ENCODE results near the gene BCAS4.
"Not testable (repeated sequence)": the region's sequence is repeated elsewhere in the genome, so short reads cannot be mapped to it uniquely, and the experiment has no call there.

BCAS4 gene

DNA sequence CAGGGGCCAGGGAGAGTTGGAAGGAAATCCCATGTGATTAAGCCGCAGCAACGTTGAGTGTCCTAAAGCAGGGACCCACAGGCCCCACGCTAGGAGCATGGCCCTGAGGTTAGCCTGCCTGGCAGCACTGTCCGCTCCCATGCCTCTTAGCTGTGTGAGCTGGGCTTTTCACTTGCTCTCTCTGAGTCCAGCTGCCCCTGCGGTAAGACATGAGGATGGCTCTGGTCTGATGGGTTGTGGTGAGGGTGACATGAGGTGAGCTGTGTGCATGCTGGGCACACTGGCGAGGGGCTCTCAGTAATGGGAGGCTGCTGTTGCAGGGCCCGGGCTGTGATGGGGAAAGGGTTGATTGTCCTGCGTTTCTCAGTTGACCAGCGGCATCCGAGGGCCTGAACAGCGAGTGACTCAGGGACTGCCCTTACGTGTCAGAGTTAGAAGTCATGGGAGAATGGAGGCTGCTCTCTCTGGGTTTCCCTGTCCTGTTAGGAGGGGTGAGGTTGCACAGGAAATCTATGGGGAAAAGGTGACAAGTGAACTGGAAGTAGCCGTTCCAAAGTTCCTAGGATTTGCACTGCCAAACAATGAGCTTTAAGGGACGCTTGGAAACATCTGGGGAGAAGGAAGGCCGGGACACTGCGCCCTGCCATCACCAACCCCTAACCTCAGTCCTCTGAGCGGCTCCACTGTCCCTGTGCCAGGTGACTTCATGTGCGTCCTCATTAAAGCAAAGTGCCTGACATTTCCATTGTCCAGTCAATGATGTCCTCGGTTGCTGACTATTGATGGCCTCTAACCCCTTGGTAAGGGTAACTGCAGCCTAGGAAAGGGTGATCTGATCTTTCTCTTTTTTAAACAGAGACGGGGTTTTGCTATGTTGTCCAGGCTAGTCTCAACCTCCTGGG lies 85.0 kb downstream of the BCAS4 start:
- DNase-seq = no peak

- not testable (repeated sequence) for DNase-seq
Observed at GRCh38 chr20:50881759-50882424, 87.0 kb downstream of the BCAS4 start.

GRCh38 chr20:50883856-50884255 lies 89.0 kb downstream of the BCAS4 start:
- DNase-seq = no peak

DNA sequence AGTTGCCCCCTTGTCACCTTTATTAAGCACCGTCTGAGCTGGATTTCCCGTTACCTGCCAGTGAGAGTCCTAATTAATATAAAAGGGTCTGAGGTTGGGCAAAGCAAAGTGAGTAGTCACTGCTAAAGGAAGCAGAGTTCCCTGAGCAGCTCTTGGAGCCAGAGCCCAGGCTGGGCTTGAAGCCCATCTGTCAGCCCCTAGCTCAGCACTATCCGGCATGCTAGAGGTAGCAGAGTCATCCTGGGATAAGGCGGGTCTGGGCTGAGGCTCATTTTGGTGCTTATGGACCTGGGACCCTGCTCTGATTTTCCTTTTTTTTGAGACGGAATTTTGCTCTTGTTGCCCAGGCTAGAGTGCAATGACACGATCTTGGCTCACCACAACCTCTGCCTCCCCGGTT lies 90.2 kb downstream of the BCAS4 start:
- no peak for DNase-seq

GRCh38 chr20:50885781-50886180 lies 90.9 kb downstream of the BCAS4 start:
- no peak for DNase-seq

- DNase-seq = no peak
Observed at GRCh38 chr20:50886184-50886790, 91.4 kb downstream of the BCAS4 start.

- DNase-seq = no peak
Observed at GRCh38 chr20:50887576-50887975, 92.7 kb downstream of the BCAS4 start.

DNA sequence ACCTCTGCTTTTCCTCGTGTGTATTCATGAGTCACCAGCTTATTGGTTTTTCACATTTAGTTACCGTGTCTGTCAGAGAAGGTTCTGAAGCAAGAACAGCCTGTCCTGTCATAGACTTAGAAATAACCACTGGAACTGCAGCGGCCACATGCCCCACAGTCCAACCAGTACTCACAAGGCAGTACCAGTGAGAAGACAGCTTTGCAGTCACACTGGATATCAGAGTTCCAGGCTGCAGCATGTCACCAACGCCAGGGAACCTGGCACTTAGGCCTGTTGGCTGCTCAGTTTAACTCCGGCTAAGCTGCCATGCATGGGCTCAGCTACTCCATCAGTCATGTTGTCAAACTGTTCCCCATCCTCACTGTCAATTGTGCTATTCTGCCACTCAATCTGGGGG lies 96.3 kb downstream of the BCAS4 start:
- DNase-seq = no peak

DNA sequence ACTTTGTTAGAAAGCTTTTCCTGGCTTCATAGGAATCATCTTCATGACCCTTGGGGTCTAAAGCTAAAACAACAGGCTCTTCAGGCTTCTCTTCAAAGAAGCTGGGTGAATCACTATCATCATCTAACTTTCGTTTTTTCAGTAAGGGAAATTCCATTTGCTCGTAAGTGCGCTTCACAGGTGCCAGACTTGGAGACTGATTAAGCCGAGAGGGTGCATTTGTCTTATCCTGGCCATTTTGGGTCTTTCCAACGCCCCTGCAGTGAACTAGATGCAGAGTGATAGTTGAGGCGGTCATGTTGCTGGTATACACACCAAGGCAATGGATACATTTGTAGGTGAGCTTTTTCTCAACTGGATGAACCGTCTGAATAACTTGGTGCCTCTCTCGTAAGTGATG lies 97.5 kb downstream of the BCAS4 start:
- no peak for DNase-seq

DNA sequence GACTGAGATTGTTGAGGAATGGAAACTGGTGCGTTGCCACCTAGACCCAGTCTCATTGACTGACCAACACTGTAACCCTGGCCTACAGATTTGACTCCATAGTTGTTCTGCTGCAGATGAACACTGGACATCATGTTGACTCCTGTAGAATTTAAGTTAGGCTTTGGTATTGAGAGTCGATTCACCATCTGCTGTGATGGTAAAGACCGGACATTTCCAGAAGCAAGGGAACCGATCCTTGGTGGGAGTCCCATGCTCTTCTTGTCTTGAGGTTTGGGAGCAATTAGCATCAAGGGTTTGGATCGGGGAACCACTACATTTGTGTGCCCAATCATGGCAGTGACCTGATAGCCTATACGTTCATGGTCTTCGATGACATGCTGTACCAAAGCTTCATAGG lies 98.8 kb downstream of the BCAS4 start:
- DNase-seq = no peak

GRCh38 chr20:50895111-50895830 lies 100.4 kb downstream of the BCAS4 start:
- DNase-seq = no peak

DNA sequence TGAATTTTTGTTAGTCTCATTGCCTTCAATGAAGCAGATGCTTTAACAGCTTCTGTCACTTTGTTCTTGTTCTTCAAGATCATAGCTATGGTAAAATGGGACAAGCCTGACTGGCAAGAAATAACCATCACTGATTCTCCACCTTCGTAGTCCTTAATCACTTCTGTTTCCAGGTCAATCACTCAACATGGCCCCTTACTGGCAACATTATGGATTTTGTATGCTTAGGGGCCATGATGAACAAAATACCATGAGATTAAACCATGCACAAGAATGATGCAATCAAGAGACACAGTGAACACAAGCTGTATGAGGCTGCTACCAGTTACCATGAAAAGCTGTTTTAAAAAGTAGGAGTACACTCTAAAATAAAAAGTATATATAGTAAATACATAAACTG lies 103.6 kb downstream of the BCAS4 start:
- no peak for DNase-seq

GRCh38 chr20:50900261-50900660 lies 105.4 kb downstream of the BCAS4 start:
- DNase-seq = no peak

DNA sequence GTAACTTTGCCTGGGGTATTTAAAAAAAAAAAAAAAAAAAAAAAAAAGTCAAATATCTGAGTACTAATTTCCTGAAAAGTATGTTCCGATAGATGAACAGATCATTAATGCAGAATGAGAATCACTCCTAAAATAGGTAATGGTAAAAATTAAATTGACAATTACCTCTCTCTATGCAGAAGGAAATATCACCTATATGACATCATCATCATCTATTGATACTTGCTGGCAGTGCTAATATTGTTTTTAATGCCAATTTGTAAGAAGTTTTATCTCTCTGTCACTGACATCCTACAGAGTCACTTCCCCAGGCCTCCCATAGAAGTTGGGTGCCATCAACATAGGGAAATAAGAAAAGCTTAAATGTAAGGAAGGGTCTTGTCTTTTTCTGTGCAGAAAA lies 106.4 kb downstream of the BCAS4 start:
- no peak for DNase-seq

DNA sequence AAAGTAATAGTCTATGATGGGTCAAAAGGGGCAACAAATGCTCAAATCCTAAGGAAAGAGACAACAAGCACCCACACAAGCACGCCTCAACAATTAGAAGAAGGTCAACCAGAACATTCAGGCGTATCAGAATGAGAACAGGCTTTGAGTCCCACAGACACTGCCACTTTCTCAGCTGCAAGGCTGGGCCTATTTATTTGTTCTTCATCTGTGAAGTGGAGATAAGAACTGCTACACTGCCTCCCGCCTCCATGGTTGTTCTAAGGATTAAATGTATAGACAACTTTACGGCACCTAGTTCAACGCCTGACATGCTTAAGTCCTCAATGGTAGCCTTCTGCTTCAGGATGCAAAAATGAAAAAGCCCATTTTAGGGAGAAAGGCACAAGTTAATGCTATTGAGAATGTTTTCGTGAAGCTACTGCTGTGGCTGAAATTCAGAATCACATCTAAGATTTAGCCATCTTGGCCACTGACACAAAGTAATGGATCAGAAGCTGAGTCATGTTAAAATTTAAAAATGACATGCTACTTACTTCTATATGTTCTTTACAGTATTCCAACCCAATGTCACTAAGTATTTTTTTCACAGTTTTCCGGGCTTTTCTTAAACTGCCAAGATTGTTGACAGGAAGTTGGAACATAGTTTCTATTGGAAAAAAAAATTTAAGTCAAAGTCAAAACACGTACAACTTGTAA lies 108.6 kb downstream of the BCAS4 start:
- DNase-seq = no peak

- no peak for DNase-seq
Observed at GRCh38 chr20:50904067-50904570, 109.3 kb downstream of the BCAS4 start.

DNA sequence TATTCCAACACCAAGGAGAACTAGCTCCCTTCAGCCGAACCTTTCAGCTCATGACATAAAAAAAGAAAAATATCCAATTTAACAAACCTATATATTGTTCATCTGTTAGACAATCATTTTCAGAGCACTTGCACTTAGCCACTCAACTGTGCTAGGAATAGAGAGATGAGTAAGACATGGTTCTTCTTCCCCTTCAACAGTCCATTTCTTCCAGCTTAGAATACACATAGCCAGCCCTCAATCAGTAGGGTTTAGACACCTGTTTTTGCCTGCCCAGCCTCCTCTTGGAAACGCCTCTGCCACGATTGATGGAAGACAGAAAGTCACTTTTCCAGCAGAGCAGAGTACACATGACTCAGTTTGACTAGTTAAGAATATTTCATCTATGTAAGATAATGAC lies 114.6 kb downstream of the BCAS4 start:
- DNase-seq = no peak

DNA sequence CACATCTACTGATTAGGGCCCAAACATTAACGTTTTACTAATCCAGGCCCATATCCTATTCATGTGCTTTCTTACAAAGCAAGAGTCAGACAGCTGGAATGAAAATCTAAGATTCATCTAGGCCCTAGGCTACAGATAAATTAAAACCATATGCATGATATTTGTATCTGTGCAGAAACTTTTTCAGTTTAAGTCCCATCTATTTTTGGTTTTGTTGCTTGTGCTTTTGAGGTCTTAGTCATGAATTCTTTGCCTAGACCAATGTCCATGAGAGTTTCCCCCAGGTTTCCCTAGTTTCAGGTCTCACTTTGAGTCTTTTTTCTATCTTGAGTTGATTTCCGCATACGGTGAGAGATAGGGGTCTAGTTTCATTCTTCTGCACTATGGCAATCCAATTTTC lies 116.2 kb downstream of the BCAS4 start:
- no peak for DNase-seq

DNA sequence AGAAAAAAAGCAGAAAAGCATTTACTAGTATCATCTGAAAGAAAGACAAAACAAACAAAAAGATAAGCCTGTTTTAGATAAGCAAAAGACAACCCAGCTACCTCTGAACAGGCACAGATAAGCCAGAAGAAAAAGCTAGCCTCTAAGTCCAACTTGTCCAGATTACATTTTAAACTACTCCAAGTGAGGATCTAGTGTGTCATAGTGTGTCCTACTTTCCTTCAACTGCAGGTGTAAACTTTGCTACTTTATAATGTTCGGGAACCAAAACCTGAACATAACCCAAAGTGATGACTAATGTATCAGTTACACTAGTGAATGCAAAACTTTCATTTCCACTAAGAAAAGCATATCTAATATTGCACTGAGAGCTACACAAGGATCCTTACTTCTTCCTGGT lies 116.9 kb downstream of the BCAS4 start:
- DNase-seq = no peak

DNA sequence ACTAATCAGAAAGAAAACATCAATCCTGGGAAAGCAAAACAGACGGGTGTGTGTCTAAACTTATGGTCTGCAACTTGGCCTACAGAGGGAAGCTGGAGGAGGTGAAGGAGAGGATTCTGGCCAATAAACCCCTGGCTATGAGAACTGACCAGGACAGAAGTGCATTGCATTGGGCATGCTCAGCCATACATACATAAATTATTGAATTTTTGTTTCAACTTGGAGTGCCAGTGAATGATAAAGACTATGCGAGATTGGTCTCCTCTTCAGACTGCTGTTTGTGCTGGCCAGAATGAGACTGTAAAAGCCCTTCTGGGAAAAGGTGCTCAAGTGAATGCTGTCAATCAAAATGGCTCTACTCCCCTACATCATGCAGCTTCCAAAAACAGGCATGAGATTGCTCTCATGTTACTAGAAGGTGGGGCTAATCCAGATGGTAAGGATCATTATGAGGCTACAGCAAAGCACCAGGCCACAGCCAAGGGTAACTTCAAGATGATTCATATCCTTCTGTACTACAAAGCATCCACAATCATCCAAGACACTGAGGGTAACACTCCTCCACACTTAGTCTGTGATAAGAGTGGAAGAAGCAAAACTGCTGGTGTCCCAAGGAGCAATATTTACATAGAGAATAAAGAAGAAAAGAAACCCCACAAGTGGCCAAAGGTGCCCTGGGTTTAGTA lies 119.0 kb downstream of the BCAS4 start:
- DNase-seq = no peak

DNA sequence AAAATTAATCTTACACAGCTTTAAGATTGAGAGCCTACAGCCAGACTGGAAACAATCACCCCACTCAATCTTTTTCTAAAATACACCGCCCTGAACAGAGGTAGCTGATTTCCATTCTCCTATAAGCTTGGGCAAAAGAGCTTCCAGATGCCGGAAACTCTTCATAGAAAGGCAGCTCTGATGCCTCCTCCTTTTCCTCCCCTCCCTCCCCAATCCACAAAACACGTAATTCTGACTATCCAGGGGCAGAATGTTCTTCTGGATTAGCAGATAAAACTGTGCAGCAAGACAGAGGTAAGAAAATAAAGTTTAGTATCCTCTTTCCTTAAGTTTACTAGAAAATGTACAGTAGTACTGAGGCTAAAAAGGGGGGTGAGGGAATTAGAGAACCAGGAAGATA lies 120.6 kb downstream of the BCAS4 start:
- DNase-seq = no peak

DNA sequence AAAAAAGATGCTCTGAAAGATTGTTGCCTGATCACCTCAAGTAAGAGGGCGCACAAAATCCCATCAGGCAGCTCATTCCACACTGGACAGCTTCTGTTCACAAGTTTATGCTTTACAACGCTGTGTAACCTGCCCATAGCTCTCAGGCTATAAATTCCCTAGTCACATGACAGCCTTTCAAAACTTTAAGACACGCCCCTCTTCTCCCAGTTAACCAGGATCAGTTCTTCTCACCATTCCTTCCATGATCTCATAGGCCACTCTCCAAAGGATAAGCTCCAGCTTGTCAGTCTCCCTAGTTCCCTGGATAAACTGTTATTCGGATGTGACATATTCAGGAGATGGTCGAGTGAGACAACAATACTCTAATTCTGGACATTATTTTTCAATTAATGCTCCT lies 121.4 kb downstream of the BCAS4 start:
- no peak for DNase-seq

All from CD4-positive, alpha-beta T cell treated with Interleukin-17A for 1 hour (primary cell).